T follicular helper cell (primary cell): ENCODE measurements around the gene FREM2.

ENCODE experiments used
- DNase-seq: peaks from one replicate; pipeline ENCODE4 v3.0.0-alpha.2; 2020; ENCODE audit warnings: low read depth

Gene FREM2

DNA sequence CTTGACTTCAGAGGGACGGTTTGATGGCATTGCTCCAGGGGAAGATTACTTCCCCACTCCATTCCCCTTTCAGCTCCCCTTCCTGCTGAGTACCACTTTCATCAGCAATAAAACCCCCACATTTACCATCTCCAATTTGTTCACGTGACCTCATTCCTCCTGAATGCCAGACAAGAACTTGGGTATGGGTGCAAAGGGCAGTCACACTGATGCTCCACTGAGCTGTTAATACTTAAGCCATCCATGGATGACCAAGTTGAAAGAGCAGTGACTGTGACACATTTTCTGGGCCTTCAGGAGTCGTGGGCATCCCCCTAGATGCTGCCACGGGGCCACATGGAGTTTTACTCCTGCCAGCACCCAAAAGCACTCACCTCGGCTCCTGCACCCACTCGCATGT lies 210.6 kb downstream of the FREM2 start:
- no peak for DNase-seq

DNA sequence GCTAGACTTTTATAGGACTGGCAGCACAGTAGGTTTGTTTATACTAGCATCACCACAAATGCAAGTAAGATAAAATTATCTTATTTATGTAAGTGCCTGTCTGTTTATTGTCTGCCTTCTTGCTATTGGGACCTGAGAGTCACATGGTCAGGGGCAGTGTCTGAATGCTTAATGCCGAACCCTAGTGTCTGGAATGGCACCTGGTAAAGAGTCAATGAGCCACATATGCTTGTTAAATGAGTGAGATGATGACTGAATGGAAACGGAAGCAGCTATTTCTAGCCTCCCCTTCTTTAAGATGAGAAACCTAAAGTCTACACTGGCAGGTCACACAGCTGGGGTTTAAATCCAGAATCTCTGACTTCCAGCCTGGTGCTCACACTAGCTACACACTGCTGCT lies 211.6 kb downstream of the FREM2 start:
- no peak for DNase-seq

DNA sequence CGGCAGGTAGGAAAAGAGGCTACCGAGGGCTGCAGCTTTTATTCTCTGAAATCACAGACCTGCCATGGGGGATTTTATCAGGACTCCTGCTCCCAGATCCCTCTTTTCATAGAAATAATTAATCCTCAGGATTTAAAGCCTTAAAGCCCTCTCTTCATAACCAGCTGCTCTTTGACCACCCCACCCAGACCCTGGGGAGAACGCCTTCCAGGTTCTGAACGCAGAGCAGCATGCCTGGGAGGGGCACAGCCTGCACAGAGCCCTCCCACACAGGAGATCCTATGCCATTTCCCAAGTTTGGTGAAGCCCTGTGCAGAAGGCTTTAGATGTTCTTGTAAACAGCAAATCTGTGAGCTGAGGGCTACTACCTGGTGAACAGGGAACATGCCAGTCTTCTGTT lies 212.7 kb downstream of the FREM2 start:
- DNase-seq, result no peak

DNA sequence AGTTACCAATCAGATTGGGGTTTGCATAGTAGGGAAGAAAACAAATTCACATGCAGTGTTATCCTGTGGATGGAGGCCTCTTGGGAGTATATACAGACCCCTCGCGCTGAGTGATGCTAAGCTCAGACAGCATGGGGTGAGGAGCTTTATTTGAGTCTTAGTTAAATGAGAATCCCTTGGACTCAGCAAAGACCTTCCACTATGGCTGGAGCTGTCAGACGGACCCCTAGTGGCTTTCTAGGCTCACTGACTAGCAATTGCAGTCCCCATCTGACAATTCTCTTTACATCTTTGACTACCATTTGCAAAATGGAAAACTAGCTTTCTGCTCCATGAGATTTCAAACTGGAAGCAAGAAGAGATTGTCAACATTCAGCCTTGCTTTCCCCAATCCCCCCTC lies 213.3 kb downstream of the FREM2 start:
- DNase-seq, result no peak

DNA sequence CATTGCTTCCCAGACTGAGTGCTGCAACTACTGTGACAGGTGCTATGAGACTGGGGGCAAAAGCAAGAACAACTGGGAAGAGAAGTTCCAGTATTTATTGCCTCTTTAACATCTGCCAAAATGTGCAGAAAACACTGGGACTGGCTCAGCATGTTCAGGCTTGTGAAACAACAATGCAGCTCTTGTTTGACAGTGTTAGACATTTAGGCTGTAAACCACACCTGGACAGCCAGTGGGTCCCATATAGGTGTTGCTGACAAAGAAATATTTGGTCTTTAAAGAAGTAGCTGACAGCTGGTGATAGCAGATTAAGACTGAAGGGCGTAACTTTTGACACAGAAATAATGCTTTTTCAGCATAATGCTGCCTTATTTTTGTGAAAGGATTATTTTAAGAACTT lies 215.7 kb downstream of the FREM2 start:
- no peak for DNase-seq

DNA sequence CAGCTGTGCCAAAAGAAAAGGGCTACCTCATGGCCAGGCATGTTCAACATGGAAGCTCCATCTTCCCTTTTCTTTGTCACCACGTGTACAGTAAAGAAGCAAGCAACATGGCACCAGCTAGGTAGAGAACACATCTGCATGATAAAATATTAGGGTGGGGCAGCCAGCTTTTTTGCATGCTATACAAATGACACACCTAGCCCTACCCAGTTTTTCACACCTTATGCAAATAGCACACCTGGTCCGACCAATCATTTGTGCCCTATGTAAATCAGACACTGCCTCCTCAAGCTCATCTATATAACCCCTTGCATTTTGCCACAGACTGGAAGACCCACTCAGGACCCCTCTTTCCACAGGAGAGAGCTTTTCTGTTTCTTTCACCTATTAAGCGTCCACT lies 218.2 kb downstream of the FREM2 start:
- no peak for DNase-seq

DNA sequence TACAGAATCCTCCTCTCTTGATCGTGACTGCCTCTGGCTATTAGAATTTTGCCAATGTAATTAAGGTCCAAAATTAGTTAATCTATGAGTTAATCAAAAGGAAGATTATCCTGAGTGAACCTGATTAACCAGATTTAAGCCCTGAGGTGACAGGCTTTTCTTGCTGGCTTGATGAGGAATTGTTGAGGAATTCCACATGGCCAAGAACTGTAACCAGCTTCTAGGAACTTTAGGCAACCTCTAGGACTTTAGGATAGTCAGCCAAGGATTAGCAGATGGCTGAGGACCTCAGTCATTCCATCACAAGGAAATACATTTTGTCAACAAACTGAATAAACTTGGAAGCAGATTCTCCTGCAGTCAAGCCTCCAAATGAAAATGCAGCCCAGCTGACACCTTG lies 219.0 kb downstream of the FREM2 start:
- DNase-seq, result no peak

DNA sequence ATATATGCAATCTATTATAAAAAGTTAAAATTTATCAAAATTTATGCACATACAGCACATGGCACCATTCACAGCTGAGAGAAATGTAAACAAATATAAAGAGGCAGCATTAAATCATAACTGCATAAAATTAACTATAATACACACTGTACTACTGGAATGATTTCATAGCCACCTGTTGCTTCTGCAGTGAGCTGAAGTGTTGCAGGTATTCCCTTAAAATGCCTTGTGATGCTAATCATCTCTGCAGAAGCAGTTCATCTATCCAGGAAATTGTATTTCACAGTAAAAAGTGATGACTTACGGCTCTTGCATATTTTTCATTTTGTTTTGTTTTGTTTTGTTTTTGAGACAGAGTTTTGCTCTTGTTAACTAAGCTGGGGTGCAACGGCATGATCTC lies 221.7 kb downstream of the FREM2 start:
- no peak for DNase-seq

DNA sequence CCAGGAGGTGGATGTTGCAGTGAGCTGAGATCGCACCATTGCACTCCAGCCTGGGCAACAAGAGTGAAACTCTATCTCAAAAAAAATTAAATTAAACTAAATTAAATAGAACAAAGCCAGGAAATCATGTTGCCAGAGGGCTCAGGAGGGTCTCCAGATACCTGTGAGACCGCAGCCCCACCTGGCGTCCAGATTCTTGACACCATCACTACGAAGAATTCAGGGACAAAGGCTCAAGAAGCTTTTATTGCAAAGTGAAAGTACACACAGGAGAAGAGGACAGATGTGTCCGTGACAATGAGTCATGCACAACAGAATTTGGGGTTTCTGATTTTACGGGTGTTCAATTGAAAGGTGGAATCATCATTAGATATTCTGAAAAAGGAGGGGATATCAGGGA lies 227.2 kb downstream of the FREM2 start:
- DNase-seq, result no peak

DNA sequence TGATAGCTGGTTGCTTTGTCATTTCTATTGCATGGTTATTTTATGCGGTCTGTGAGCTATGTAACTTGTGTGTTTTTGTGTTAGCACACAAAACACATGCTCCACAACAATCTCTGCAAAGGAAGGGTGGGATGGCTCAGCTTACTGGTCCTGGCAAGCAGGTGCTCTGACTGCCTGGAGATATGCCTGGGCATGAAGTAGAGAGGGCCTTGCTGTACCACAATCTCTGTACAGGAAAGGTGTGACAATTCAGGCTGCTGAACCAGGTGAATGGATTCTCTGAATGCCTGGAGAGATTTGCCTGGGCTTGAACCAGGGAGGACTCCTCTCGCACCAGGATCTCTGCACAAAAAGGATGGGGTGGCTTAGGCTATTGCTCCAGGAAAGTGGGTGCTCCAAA lies 234.2 kb downstream of the FREM2 start:
- DNase-seq, result no peak

DNA sequence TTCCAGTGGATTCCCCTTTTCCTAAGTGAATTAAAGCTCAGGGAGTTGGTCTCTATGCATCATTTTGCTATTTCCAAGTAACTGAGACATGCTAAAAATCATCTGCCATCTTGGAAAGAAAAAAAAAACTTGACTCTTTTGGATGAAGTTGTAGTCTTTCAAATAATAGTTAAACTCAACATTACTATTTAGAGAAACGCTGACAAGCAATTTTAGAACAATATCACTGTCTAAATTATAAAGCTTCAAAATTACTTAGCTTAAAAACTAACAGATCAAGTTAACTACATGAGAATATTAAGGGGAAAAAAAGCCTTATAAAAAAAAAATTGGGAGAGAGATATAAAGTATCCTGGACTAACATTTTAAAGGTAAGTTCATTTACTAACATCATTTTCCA lies 235.3 kb downstream of the FREM2 start:
- no peak for DNase-seq

DNA sequence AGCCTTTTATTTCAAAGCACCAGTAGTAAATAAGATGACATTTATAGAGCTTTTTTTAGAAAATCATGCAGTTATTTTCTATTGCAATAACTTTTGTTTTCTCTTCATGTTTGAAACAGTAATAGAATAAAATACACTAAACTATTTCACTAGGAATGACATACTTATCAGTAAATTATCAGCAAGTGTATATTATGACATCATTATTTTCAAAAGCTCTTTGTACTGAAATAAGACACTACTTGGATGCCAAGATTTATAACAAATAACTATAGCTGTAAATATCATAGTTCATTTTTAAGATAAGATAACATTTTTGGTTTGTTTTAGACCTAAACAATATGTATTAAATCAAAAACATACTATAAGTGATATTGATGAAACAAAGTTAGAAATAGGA lies 246.9 kb downstream of the FREM2 start:
- DNase-seq, result no peak
